ENCODE data around the gene CLDND1. TPM values are rescaled to one million over a fixed set of nuclear protein-coding genes. Genes with fewer than 3 reads are reported as not detected.

Gene CLDND1
- total and polyA plus RNA-seq, 3 donors from 2014 or later: 150 to 207 (median 162) TPM

DNA sequence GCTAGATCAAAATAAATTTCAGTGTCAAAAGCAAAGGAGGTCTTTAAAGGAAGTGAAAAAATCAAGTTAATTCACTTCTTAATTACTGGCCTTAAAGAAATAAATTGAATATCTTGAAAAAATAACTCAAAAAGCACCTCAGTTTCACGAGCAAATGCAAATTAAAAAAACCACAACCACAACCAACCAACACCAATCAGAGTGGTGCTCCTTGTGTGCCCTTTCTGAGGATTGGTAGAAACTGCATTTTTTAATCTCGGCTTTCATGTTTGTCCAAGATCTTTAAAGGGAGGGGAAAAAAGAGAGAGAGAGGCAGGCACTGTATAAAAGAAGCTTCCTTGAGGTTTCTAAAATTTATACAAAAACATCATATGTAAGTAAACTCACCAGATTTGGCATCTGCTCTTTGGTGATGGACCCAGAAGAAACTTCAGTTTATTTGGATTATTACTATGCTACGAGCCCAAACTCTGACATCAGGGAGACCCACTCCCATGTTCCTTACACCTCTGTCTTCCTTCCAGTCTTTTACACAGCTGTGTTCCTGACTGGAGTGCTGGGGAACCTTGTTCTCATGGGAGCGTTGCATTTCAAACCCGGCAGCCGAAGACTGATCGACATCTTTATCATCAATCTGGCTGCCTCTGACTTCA lies 9.0 kb upstream of the CLDND1 start, which contains the start of gene GPR15:
Gene GPR15, plus strand, starts transcription at position 357 of the 653 bp plus-strand sequence. Its CDS starts 56 bp downstream, at position 413.
- Histone ChIP-seq H3K4me3 (no peak within 1 kb of the TSS), H3K36me3 (ENCODE audit: low read depth, missing control alignments) (no peaks in the 10 kb centered on the region), H3K27ac (no peak within 1 kb of the TSS), H3K27me3 (no peaks in the 10 kb centered on the region), H3K9me3 (no peaks in the 10 kb centered on the region), H3K4me1 (no peaks in the 10 kb centered on the region)
- intact Hi-C loops (cut with DNase I; ENCODE audit: low total_unique reads): no loop called here
- no peak for DNase-seq
- TF ChIP-seq CTCF (IDR thresholded peaks at IDR 0.05) (no peak), POLR2A (IDR thresholded peaks at IDR 0.05) (no peak)
- WGBS, 2 donors: 80 to 87% methylated on average over 7 of the region's 7 CpGs

DNA sequence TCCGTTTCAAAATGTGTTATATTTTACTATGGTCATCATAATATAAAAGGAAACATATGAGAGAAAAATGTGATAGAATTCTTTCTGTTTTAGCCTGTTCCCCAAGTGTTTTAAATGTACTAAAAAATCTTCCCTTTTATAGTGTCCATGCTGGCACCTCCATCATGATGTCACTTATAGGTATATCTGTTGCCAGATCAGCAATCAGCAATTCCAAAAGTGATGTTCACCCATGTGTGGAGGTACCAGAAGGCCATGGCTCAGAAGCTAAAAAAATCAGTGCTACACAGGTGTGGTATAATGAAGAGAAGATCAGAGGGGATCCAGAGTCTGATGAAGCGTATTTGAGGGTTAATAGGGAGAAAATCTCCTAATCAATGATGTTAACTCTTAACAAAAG lies 8.0 kb upstream of the CLDND1 start:
- no peaks in the 10 kb centered on the region for H3K4me1 ChIP-seq

DNA sequence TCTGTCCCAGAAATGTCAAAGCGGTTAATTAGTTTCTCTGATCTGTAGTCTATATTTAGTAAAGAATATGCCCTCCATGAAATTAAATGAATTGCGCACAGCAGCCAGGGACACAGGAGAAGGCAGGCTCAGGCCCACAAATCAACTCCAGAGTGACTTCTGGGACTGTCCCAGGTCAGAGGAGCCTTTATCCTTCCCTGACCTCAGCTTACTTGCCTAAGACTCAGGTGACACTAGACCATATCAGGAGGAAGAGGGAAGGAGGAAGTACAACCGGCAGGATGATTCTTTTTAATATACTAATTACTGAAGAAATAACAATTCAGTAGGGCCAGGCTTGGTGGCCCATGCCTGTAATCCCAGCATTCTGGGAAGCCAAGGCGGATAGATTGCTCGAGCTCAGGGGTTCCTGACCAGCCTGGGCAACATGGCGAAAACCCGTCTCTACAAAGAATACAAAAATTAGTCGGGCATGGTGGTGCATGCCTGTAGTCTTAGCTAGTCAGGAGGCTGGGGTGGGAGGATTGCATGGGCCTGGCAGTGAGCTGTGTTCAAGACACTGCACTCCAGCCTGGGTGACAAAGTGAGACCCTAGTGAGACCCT lies 7.3 kb upstream of the CLDND1 start:
- no peak for DNase-seq
- H3K27ac ChIP-seq: no peak overlapping the region
- WGBS, 2 donors: 89 to 93% methylated on average over 8 of the region's 8 CpGs
- no peak overlapping the region for H3K4me3 ChIP-seq
- H3K4me1 ChIP-seq: no peaks in the 10 kb centered on the region
- H3K9me3 ChIP-seq: no peaks in the 10 kb centered on the region
- intact Hi-C loops (cut with DNase I; ENCODE audit: low total_unique reads): no loop called here
- no peaks in the 10 kb centered on the region for H3K36me3 ChIP-seq (ENCODE audit: low read depth, missing control alignments)
- no peaks in the 10 kb centered on the region for H3K27me3 ChIP-seq
- TF ChIP-seq POLR2A (IDR thresholded peaks at IDR 0.05) (no peak), CTCF (IDR thresholded peaks at IDR 0.05) (no peak)

More for the DNA sequence above, 8.0 kb upstream of the CLDND1 start:
- H3K36me3 ChIP-seq (ENCODE audit: low read depth, missing control alignments): no peaks in the 10 kb centered on the region
- no peaks in the 10 kb centered on the region for H3K9me3 ChIP-seq
- no peak for TF ChIP-seq POLR2A (IDR thresholded peaks at IDR 0.05)
- TF ChIP-seq CTCF (IDR thresholded peaks at IDR 0.05): no peak
- no peak overlapping the region for H3K4me3 ChIP-seq
- H3K27me3 ChIP-seq: no peaks in the 10 kb centered on the region
- H3K27ac ChIP-seq: no peak overlapping the region
- WGBS, 2 donors: 89 to 95% methylated on average over 2 of the region's 2 CpGs
- DNase-seq: no peak
- intact Hi-C loops (cut with DNase I; ENCODE audit: low total_unique reads): no loop called here

DNA sequence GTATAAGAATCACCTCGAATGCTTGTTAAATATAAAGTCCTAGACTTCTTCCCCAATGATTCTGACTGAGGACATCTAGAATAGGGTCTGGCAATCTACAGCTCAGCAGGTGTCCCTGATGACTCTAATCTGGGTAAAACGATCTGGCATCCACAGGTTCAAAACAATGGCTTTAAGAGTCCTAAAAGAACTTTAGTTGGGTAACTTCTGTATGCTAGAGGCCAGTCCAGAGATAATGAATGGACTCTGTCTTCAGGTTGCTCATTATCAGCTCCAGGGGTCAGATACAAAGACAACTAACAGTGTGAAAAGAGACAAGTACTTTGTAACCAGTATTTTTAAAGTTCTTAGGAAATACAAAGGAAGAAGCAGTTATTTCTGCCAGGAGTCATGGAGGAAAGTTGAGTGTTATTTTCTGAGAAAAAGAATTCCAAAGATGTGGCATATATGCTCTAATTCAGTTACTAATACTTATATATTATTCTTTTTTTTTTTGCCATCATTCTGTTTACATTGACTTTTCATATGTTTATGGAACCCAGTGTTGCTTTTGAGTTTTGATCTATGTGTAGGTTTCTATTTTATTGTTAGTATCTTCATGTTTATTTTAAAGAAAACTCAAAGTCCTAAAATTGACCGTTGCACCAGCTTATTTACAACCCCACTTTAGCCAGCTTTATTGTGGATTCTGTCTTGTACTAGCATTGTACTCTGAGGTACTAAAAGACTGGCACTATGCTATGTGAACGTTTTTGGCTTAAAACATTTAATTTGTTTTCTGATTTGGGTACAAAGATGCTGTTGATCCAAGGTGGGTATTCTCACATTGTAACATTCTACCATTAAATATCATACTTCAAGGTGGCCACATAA lies 6.0 kb upstream of the CLDND1 start:
- TF ChIP-seq CTCF (IDR thresholded peaks at IDR 0.05) (no peak), POLR2A (IDR thresholded peaks at IDR 0.05) (no peak)
- no peak overlapping the region for H3K27ac ChIP-seq
- H3K9me3 ChIP-seq: no peaks in the 10 kb centered on the region
- H3K27me3 ChIP-seq: no peaks in the 10 kb centered on the region
- 56 to 64% methylated on average over 4 of the region's 4 CpGs for WGBS, 2 donors
- H3K4me1 ChIP-seq: no peaks in the 10 kb centered on the region
- no peak for DNase-seq
- H3K4me3 ChIP-seq: no peak overlapping the region
- intact Hi-C loops (cut with DNase I; ENCODE audit: low total_unique reads): no loop called here
- no peaks in the 10 kb centered on the region for H3K36me3 ChIP-seq (ENCODE audit: low read depth, missing control alignments)

All from testis (tissue), 3 donors.